Measurements from ENCODE around the gene KDF1. TPM values are rescaled to one million over a fixed set of nuclear protein-coding genes. Genes with fewer than 3 reads are reported as not detected.

The KDF1 gene
- total and polyA plus RNA-seq, 2 of the 13 experiments (the other 11 are each of a cell fraction or from before 2014, with no cell fraction given) = 1.9 to 4.9 TPM

DNA sequence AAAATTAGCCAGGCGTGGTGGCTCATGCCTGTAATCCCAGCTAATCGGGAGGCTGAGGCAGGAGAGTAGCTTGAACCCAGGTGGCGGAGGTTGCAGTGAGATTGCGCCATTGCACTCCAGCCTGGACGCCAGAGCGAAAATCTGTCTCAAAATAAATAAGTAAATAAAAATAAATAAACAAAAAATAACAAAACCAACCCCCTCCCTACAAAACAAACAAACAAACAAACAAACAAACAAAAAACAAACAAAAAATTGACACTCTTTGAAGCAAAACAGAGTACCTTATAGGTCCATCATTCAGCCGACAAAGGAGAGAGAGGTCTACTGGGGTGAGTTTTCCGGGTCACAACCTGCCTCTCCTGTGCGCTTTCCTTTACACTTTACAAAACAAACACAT, 5.4 kb upstream of the KDF1 start:
- no TSS peak for BruUV-seq (replicated peaks)
- Histone ChIP-seq H3K27me3 (ENCODE audit: control insufficient read depth in 1 of 2, insufficient read depth in 2 of 2, low read length in 2 of 2) (0 out of 5 replicates have a peak, but pooled peaks cover 0 to 4% of the 10 kb centered on the region in 2 experiments), H3K4me3 (replicated peaks in 1 of 3; ENCODE audit: insufficient read depth in 1 of 3, low read depth in 2 of 3, low read length in 3 of 3) (no peak overlapping the region), H3K4me2 (ENCODE audit: low read depth, low read length) (peak overlapping the region; percentile 76; the same call in 1 of the 2 replicates), H3K4me1 (ENCODE audit: insufficient read depth, low read length) (peaks cover 98% of the 10 kb centered on the region), H3K36me3 (replicated peaks in 1 of 2; ENCODE audit: control insufficient read depth in 1 of 2, insufficient read depth in 2 of 2, low read length in 2 of 2) (no peaks in the 10 kb centered on the region), H2AFZ (ENCODE audit: low read length) (no peak overlapping the region), H3K9ac (ENCODE audit: insufficient read depth, low read depth, low read length) (no peak overlapping the region), H3K27ac (ENCODE audit: extremely low read length, insufficient read depth, low read length) (no peak overlapping the region), H3K79me2 (ENCODE audit: insufficient read depth, low read length) (no peaks in the 10 kb centered on the region), H3K9me3 (ENCODE audit: low read length) (no peaks in the 10 kb centered on the region), H4K20me1 (ENCODE audit: insufficient read depth, low read length) (no peaks in the 10 kb centered on the region)
- ChIA-PET POLR2A (interaction anchor here (0.6 to 5.7 kb wide), 5 partner anchors 27 to 76 kb away, joined by 3 to 253 read pairs (median 9); partner anchors contain the start of genes GPN2, NR0B2 and TRNP1), CTCF (ENCODE audit: low intra/inter-chr PET ratio, low total read pairs) (no interaction called here)
- FAIRE-seq (no peak), DNase-seq (ENCODE audit: low spot score) (no peak), ATAC-seq (no peak)
- 77% methylated on average over 9 of the region's 9 CpGs for WGBS (ENCODE audit: low lambda C conversion rate)
- intact Hi-C loops (cut with micrococcal nuclease; ENCODE audit: unreplicated experiment) = loop anchor here (10.0 kb wide), 2 partner anchors 79 to 129 kb away; no protein-coding TSS in a partner anchor
- no peak for TF ChIP-seq MBNL3 (CRISPR knock-in tag; conservative IDR thresholded peaks at IDR 0.05)
- peak; percentile 91 for TF ChIP-seq FOXP1 (IDR thresholded peaks at IDR 0.05)
- TF ChIP-seq FOXP1 (CRISPR knock-in tag; IDR thresholded peaks at IDR 0.05) = no peak
- TF ChIP-seq MXD4 (CRISPR knock-in tag; IDR thresholded peaks at IDR 0.05) = no peak
- in situ Hi-C loops (cut with HindIII; ENCODE audit: extremely low pct_ligation_motif_present, low pct_unique_long_range_greater_than_20kb) = loop anchor here (5.0 kb wide), 1 partner anchor 132 kb away; no protein-coding TSS in a partner anchor

DNA sequence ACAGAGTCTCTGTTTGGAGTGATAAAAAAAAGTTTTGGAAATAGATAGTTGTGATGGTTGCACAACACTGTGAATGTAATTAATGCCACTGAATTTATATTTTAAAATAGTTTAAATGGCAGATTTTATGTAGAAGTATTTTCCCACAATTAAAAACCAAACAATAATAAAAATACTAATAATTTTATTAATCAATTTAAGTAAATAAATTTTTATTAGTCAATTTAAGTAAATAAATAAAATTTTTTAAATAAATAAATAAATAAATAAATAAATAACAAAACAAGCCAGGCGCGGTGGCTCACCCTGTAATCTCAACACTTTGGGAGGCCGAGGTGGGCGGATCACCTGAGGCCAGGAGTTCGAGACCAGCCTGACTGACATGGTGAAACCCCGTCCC, 4.9 kb upstream of the KDF1 start:
- in situ Hi-C loops (cut with HindIII; ENCODE audit: extremely low pct_ligation_motif_present, low pct_unique_long_range_greater_than_20kb) = loop anchor here (5.0 kb wide), 1 partner anchor 132 kb away; no protein-coding TSS in a partner anchor
- Histone ChIP-seq H3K4me2 (ENCODE audit: low read depth, low read length) (no peak overlapping the region), H3K27ac (ENCODE audit: extremely low read length, insufficient read depth, low read length) (no peak overlapping the region), H3K4me3 (replicated peaks in 1 of 3; ENCODE audit: insufficient read depth in 1 of 3, low read depth in 2 of 3, low read length in 3 of 3) (no peak overlapping the region), H3K36me3 (replicated peaks in 1 of 2; ENCODE audit: control insufficient read depth in 1 of 2, insufficient read depth in 2 of 2, low read length in 2 of 2) (no peaks in the 10 kb centered on the region), H3K79me2 (ENCODE audit: insufficient read depth, low read length) (no peaks in the 10 kb centered on the region), H3K9me3 (ENCODE audit: low read length) (no peaks in the 10 kb centered on the region), H3K9ac (ENCODE audit: insufficient read depth, low read depth, low read length) (no peak overlapping the region), H4K20me1 (ENCODE audit: insufficient read depth, low read length) (no peaks in the 10 kb centered on the region), H2AFZ (ENCODE audit: low read length) (no peak overlapping the region), H3K27me3 (ENCODE audit: control insufficient read depth in 1 of 2, insufficient read depth in 2 of 2, low read length in 2 of 2) (0 out of 5 replicates have a peak, but pooled peaks cover 0 to 4% of the 10 kb centered on the region in 2 experiments), H3K4me1 (ENCODE audit: insufficient read depth, low read length) (peaks cover 96% of the 10 kb centered on the region)
- ChIA-PET CTCF (ENCODE audit: low intra/inter-chr PET ratio, low total read pairs) (no interaction called here), POLR2A (no interaction called here)
- ATAC-seq = no peak
- FAIRE-seq = no peak
- TF ChIP-seq ZNF343 (CRISPR knock-in tag; IDR thresholded peaks at IDR 0.05) (no peak), ZNF567 (CRISPR knock-in tag; IDR thresholded peaks at IDR 0.05; ENCODE audit: borderline replicate concordance) (no peak), NFIB (CRISPR knock-in tag; IDR thresholded peaks at IDR 0.05; ENCODE audit: borderline replicate concordance) (no peak), RFX5 (IDR thresholded peaks at IDR 0.05; ENCODE audit: low read depth, low read length) (no peak), ZNF225 (CRISPR knock-in tag; IDR thresholded peaks at IDR 0.05) (no peak), CCDC6 (CRISPR knock-in tag; IDR thresholded peaks at IDR 0.05) (no peak), AGO2 (optimal IDR thresholded peaks at IDR 0.05; ENCODE audit: low read depth, low read length) (no peak), TBX2 (CRISPR knock-in tag; IDR thresholded peaks at IDR 0.05; ENCODE audit: borderline replicate concordance) (no peak), ZNF569 (CRISPR knock-in tag; IDR thresholded peaks at IDR 0.05; ENCODE audit: borderline replicate concordance) (no peak), MAZ (IDR thresholded peaks at IDR 0.05; ENCODE audit: borderline replicate concordance, low read depth, low read length) (no peak), MAZ (CRISPR knock-in tag; IDR thresholded peaks at IDR 0.05; ENCODE audit: low read depth) (no peak), ZNF329 (CRISPR knock-in tag; IDR thresholded peaks at IDR 0.05; ENCODE audit: low read depth) (no peak), IKZF1 (IDR thresholded peaks at IDR 0.05) (no peak), ZNF552 (CRISPR knock-in tag; IDR thresholded peaks at IDR 0.05; ENCODE audit: borderline replicate concordance) (no peak), KAT2B (IDR thresholded peaks at IDR 0.05; ENCODE audit: borderline replicate concordance, low read depth, low read length) (no peak), FOXC1 (CRISPR knock-in tag; IDR thresholded peaks at IDR 0.05; ENCODE audit: borderline replicate concordance) (no peak)
- TF ChIP-seq, protein P1, sequence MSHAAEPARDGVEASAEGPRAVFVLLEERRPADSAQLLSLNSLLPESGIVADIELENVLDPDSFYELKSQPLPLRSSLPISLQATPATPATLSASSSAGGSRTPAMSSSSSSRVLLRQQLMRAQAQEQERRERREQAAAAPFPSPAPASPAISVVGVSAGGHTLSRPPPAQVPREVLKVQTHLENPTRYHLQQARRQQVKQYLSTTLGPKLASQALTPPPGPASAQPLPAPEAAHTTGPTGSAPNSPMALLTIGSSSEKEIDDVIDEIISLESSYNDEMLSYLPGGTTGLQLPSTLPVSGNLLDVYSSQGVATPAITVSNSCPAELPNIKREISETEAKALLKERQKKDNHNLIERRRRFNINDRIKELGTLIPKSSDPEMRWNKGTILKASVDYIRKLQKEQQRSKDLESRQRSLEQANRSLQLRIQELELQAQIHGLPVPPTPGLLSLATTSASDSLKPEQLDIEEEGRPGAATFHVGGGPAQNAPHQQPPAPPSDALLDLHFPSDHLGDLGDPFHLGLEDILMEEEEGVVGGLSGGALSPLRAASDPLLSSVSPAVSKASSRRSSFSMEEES (CRISPR knock-in tag; IDR thresholded peaks at IDR 0.05) = no peak
- 78% methylated on average over 6 of the region's 6 CpGs for WGBS (ENCODE audit: low lambda C conversion rate)
- no peak for DNase-seq (ENCODE audit: low spot score)
- intact Hi-C loops (cut with micrococcal nuclease; ENCODE audit: unreplicated experiment) = loop anchor here (10.0 kb wide), 2 partner anchors 80 to 130 kb away; no protein-coding TSS in a partner anchor
- no TSS peak for BruUV-seq (replicated peaks)
